Body of pancreas (tissue), 4 donors: ENCODE data around the gene MAP2K4. TPM values are rescaled to one million over a fixed set of nuclear protein-coding genes. Genes with fewer than 3 reads are reported as not detected.

ENCODE experiments used
- ATAC-seq: fragments of 150-250 bp; one replicate; pipeline ENCODE4 v1.9.1; 2016
- DNase-seq, 4 donors: peaks; one replicate each; pipeline ENCODE4 v3.0.0-alpha.2; 2019
- H3K27ac ChIP-seq, 4 donors: fragments of 200-600 bp; sonication (generic); 1 replicate in 3 of 4; 2 replicates in 1 of 4; pipeline versions ENCODE4 v1.5.1 to v1.6.1; 2016 to 2019; ENCODE audit warnings: mild to moderate bottlenecking in 1 of 4, mixed read lengths in 1 of 4, moderate library complexity in 1 of 4
- H3K27me3 ChIP-seq, 2 donors: fragments of 200-600 bp; sonication (generic); one replicate each; pipeline ENCODE4 v1.6.0; 2016; ENCODE audit warnings: mild to moderate bottlenecking in 1 of 2
- H3K36me3 ChIP-seq, 2 donors: fragments of 200-600 bp; sonication (generic); replicated peaks in 1 of 2; 2 replicates each; pipeline ENCODE4 v1.5.1; 2016; ENCODE audit warnings: low read depth in 2 of 2; ENCODE audit not compliant: insufficient read depth in 1 of 2
- H3K4me1 ChIP-seq: fragments of 200-600 bp; sonication (generic); one replicate; pipeline ENCODE4 v1.6.0; 2016
- H3K4me3 ChIP-seq, 2 donors: fragments of 200-600 bp; sonication (generic); 1 replicate in 1 of 2; 2 replicates in 1 of 2; pipeline ENCODE4 v1.5.1; 2016 to 2019
- H3K9me3 ChIP-seq, 3 donors: fragments of 200-600 bp; sonication (generic); 1 replicate in 2 of 3; 2 replicates in 1 of 3; pipeline ENCODE4 v1.5.1; 2016
- CTCF ChIP-seq, 7 experiments: fragments of 450-650 bp in 4 of 7; fragments of 200-600 bp in 3 of 7; sonication (generic) in 3 of 7; IDR thresholded peaks; one replicate each; pipeline ENCODE4 v1.5.1; 2016 to 2019; ENCODE audit warnings: antibody characterized with exemption in 7 of 7
- POLR2A ChIP-seq, 3 donors: fragments of 450-650 bp; IDR thresholded peaks; one replicate each; pipeline ENCODE4 v1.6.1; 2016; ENCODE audit warnings: antibody characterized with exemption in 3 of 3, mild to moderate bottlenecking in 2 of 3
- WGBS, 2 donors: methylation state at CpG; one replicate each; pipeline ENCODE4 v1.1.5; 2017; 5-methylcytosine and 5-hydroxymethylcytosine counted together
- intact Hi-C: fragments of 100-400 bp; cut with DNase I; formaldehyde crosslinking; loops from one replicate; pipeline ENCODE4 v1.15.1; 2023
- total RNA-seq, 2 donors: library from RNA; depleted of rRNA; stranded (reverse); fragments of >200 nt; gene quantifications; one replicate each; pipeline ENCODE4 v1.1.0, GENCODE V29; 2016

MAP2K4 gene
- total RNA-seq, 2 donors from 2014 or later = 12.5 to 15.2 TPM

- Histone ChIP-seq H3K27ac (no peak overlapping the region), H3K4me1 (no peaks in the 10 kb centered on the region), H3K4me3 (no peak overlapping the region), H3K27me3 (no peaks in the 10 kb centered on the region), H3K36me3 (no peaks in the 10 kb centered on the region), H3K9me3 (no peaks in the 10 kb centered on the region)
- WGBS, 2 donors = 69 to 74% methylated on average over 5 of the region's 5 CpGs
- intact Hi-C loops = no loop called here
- ATAC-seq = no peak
- TF ChIP-seq POLR2A (IDR thresholded peaks at IDR 0.05) (no peak), CTCF (IDR thresholded peaks at IDR 0.05) (no peak)
- DNase-seq = no peak
Measured at GRCh38 chr17:12007466-12007865, 13.2 kb upstream of the MAP2K4 start.

DNA sequence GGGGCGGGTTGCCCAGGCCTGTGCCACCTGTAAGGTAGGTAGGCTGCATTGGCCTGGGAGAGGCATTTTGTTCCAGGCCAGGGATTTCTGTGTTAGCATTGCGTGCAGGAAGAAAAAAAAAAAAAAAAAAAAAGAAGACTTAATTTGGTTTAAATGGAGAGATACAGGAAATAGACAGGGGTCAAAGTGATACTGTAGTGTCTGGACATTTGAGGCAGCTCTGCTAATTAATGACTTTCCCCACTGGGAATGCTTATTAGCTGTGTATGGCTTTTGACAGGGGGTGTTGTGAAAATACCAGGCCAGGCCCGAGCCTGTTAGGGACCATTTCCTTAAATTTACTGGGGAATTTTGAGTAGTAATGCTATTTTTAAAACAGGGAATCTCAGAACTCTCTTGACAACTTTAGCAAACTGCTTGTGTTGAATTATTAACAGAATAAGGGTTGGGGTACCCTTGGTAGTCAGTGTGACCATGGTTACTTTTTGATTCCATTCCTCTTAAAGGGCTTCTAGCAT, 1.0 kb downstream of the MAP2K4 start:
- H3K27me3 ChIP-seq = no peaks in the 10 kb centered on the region
- H3K4me1 ChIP-seq = peaks cover 44% of the 10 kb centered on the region
- ATAC-seq = no peak
- no peak for DNase-seq
- intact Hi-C loops = no loop called here
- 2% methylated on average over 2 to 3 of the region's 3 CpGs for WGBS, 2 donors
- peak overlapping the region; percentile 78 to 84 for H3K4me3 ChIP-seq
- no peaks in the 10 kb centered on the region for H3K9me3 ChIP-seq
- no peaks in the 10 kb centered on the region for H3K36me3 ChIP-seq
- TF ChIP-seq CTCF (IDR thresholded peaks at IDR 0.05) (no peak), POLR2A (IDR thresholded peaks at IDR 0.05) (no peak)
- H3K27ac ChIP-seq = peak overlapping the region in 3 of 4 donors; percentile 91 to 94 (median 93)

DNA sequence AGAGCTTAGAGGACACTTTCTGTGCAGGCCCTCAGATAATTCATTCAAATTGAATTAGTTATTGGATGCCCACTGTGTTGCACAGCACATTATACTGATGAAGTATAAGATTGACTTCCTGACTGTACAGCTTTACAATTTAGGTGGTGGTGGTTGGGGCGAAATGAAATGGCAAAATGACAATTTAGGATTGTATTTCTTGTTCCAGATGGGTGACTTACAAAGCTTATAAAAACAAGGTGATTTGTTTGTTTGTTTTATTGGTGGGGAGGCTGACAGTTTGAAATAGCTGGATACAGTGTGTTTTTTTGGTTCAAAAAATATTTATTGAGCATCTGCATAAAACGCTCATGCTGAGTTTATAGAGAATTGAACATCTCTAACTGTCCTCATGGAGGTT, 1.6 kb downstream of the MAP2K4 start:
- intact Hi-C loops = no loop called here
- no peak for ATAC-seq
- Histone ChIP-seq H3K36me3 (no peaks in the 10 kb centered on the region), H3K27me3 (no peaks in the 10 kb centered on the region), H3K27ac (no peak overlapping the region), H3K4me1 (peaks cover 51% of the 10 kb centered on the region), H3K9me3 (no peaks in the 10 kb centered on the region), H3K4me3 (no peak overlapping the region)
- TF ChIP-seq CTCF (IDR thresholded peaks at IDR 0.05) (no peak), POLR2A (IDR thresholded peaks at IDR 0.05) (no peak)
- no peak for DNase-seq
- 52 to 61% methylated on average over 2 of the region's 2 CpGs for WGBS, 2 donors

DNA sequence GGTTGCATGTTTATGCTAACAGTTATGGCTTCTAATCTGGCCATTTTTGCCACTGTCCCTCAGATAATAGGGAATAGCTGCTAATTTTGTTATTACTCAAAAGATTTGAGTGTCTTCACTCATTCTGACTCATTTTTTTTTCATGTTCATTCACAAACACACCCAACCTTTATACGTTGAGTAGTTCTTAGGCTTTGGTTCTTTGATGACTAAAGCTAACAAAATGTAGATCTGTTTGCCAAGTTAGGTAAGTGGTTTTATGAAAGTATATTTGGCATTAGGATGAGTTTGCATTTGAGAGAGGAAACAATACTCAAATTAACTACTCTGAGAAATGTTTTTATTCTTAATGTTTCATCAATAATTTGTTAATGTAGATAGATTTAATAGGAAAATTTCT, 3.6 kb downstream of the MAP2K4 start:
- Histone ChIP-seq H3K4me3 (no peak overlapping the region), H3K4me1 (peaks cover 56% of the 10 kb centered on the region), H3K9me3 (no peaks in the 10 kb centered on the region), H3K27me3 (no peaks in the 10 kb centered on the region), H3K36me3 (no peaks in the 10 kb centered on the region), H3K27ac (no peak overlapping the region)
- ATAC-seq (no peak), DNase-seq (no peak)
- TF ChIP-seq CTCF (IDR thresholded peaks at IDR 0.05) (no peak), POLR2A (IDR thresholded peaks at IDR 0.05) (no peak)
- 14 to 20% methylated on average over 1 of the region's 1 CpG for WGBS, 2 donors
- intact Hi-C loops = no loop called here

- no peaks in the 10 kb centered on the region for H3K36me3 ChIP-seq
- DNase-seq = no peak
- H3K27me3 ChIP-seq = no peaks in the 10 kb centered on the region
- H3K4me3 ChIP-seq = no peak overlapping the region
- no peak for ATAC-seq
- WGBS, 2 donors = 42 to 44% methylated on average over 1 of the region's 1 CpG
- H3K27ac ChIP-seq = no peak overlapping the region
- intact Hi-C loops = no loop called here
- no peak for TF ChIP-seq POLR2A (IDR thresholded peaks at IDR 0.05)
- TF ChIP-seq CTCF (IDR thresholded peaks at IDR 0.05) = no peak
- peaks cover 63% of the 10 kb centered on the region for H3K4me1 ChIP-seq
- no peaks in the 10 kb centered on the region for H3K9me3 ChIP-seq
Measured at GRCh38 chr17:12027658-12028057, 7.0 kb downstream of the MAP2K4 start.
